HG03575 (cell line): Measurements from ENCODE around the gene KIF6.
"Not testable (repeated sequence)": the region's sequence is repeated elsewhere in the genome, so short reads cannot be mapped to it uniquely, and the experiment has no call there.

ENCODE experiments used
- ATAC-seq: cut with Tn5 transposase; IDR thresholded peaks from one replicate; pipeline ENCODE4 v1.9.1; 2021; ENCODE audit not compliant: unreplicated experiment, insufficient number of reproducible peaks, low FRiP score; ENCODE audit errors: extremely low read depth

The KIF6 gene

DNA sequence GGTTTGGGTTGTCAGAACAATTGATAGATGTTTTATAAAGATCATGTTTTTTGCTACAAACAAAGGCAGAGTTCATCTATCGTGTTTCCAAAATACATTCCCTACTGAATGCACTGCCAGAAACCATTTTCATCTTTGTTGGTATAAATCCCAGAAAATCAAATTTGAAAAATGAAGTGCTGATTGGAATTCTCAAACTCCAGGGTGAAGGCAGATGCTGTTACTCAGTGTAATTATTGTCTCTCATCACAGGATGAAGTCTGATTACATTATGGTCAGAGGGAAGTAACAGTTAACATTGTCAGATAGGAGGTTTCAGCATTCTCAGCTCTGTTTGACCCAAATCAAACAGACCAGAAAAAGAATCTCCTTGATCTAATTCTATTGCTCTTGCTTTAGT is 204.3 kb downstream of the KIF6 start:
- ATAC-seq = no peak

DNA sequence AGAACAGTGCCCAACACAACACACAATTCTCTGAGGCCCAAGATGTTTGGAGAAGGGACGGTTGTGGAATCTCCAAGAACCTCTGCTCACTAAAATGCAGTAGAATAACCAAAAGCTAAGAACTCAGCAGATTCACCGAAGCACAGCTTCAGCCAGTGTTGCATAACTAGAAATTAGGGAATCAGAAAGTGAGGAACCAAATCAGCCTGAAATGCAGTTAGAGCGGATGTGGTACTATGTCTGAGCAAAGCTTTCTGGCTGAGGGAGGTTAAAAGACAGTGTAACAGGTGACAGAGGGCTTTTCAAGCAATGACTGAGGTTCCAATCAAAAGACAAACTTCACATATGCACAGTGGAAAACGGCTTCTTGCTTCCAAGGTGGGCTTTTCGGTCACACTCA is 204.8 kb downstream of the KIF6 start:
- no peak for ATAC-seq

DNA sequence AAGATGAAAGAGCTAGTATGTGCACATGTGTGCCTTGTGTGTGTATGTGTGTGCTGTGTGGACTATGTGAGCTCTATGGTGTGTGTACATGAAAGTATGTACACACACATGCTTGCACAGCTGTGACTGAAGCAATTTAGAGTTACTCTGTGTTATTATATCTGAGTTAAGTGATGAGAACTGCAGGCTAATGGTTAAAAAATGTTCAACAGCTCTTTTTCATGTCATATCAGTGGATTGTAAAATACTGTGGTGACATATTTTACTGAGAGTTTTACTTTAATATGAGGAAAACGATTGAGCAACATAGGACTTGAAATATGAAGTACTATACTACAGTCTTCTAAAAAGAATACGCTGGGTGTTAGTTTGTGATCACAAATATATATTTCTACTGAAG is 207.0 kb downstream of the KIF6 start:
- no peak for ATAC-seq

DNA sequence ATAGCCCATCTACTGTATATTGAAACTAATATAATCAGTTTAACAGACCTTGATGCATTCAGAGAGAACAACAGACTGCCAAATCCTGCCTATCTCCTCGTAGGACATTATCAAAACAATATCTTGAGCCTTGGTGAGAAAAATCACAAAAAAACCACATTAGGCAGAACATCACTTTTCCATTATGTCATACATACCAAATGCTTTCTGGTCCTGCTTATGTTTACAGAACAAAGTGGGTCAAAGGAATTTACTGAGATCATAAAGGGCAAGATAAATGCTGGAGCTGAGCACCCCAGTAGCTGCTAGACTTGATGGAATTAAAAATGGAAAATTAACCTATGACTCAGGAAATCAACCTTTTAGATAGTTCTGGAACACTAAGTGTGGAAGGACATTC is 207.5 kb downstream of the KIF6 start:
- ATAC-seq = no peak

DNA sequence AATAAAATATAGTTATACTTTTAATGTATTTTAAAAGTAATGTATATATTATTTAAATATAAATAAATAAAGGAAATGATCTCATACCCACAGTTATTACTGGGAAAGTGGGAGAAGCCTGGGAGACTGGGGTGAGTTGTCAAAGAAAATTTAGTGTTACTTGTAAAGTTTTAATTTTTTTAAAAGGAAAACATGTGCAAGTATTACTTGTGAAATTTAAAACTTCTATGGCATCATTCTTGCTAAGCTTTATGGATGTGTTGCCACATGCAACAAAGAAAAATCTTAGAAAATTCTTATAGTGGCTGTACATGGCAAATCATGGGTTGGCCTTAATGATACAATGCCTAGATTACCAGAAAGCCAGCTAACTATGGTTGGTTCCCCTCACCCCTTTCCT is 208.7 kb downstream of the KIF6 start:
- ATAC-seq = no peak

DNA sequence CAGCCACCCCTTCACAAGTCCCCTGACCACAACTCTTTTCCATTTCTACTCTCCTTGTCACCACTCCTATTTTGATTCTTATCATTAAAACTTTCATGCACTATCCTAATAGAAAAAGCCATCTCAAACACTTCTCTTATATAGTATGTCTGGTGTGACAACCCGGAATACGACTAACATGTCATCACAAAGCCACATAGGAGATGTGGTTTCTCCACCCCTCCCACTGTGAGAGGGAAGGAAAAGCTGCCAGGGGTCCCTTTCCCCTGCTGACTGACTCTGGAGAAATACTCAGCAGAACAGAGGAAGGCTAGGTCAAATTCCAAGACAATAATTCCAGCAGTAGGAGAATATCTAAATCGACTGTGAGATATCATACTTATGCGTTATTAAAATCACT is 209.7 kb downstream of the KIF6 start:
- no peak for ATAC-seq

DNA sequence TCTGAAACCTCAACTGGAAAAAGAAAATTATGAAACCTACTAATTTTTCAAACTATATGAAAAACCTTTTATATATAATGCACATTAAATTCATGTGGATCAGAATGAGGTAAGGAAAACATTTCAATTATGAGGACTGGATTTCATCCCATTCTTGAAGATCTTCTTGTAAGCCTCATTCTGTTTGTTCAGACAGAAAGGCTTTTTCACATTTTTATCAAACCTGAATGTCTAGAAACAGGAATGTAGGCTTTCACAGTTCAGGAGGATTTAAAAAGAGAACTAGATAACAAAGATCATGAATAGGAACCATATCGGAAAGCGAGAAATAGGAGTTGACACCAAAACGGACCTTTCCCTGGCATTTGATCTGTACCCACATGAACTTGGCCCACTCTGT is 210.2 kb downstream of the KIF6 start:
- no peak for ATAC-seq

DNA sequence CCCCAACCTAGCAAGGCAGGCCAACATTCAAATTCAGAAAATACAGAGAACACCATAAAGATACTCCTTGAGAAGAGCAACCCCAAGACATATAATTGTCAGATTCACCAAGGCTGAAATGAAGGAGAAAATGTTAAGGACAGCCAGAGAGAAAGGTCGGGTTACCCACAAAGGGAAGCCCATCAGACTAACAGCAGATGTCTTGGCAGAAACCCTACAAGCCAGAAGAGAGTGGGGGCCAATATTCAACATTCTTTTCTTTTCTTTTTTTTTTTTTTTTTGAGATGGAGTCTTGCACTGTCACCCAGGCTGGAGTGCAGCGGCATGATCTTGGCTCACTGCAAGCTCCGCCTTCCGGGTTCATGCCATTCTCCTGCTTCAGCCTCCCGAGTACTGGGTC is 215.4 kb downstream of the KIF6 start:
- not testable (repeated sequence) for ATAC-seq

DNA sequence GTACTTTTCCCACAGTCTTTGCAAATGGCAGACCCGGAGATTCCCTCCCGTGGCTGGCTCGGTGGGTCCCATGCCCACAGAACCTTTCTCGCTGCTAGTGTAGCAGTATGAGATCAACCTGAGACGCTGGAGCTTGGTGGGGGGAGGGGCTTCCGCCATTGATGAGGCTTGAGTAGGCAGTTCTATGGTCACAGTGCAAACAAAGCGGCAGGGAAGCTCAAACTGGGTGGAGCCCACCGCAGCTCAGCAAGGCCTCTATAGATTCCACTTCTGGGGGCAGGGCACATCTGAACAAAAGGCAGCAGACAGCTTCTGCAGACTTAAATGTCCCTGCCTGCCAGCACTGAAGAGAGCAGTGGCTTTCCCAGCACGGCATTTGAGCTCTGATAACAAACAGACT is 216.7 kb downstream of the KIF6 start:
- no peak for ATAC-seq

DNA sequence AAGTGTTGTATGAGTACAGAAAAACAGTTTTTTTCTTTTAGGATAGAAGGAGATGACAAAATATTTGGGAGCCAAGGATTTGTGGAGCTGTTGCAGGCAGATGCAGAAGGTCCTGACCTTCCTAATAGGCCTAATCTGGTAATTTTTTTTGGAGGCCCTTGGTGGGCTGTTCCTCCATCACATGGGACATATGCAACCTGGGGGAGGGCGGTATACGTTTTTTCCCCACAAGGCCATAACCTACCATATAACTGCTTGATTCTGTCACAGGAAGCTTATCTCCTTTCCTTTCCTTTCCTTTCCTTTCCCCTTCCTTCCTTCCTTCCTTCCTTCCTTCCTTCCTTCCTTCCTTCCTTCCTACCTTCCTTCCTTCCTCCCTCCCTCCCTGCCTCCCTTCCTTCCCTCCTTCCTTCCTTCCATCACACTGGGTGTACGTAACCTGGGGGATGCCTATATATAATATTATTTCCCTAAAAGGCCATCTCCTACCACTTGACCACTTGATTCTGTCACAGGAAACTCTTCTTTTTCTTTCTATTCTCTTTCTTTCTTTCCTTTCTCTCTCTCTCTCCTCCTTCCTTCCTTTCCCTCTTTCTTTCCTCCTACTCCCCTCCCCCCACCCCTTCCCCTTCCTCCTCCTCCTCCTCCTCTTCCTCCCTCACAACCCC is 217.7 kb downstream of the KIF6 start:
- ATAC-seq = no peak

DNA sequence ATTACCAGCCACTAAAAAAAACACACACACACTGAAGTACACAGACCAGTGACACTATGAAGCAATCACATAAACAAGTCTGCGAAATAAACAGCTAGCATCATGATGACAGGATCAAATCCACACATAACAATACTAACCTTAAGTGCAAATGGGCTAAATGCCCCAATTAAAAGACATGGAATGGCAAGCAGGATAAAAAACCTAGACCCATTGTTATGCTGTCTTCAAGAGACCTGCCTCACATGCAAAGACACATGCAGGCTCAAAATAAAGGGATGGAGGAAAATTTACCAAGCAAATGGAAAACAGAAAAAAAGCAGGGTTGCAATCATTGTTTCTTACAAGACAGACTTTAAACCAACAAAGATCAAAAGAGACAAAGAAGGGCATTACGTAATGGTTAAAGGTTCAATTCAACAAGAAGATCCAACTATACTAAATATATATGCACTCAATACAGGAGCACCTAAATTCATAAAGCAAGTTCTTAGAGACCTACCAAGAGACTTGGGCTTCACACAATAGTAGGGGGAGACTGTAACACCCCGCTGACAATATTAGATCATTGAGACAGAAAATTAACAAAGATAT is 222.7 kb downstream of the KIF6 start:
- ATAC-seq = not testable (repeated sequence)

DNA sequence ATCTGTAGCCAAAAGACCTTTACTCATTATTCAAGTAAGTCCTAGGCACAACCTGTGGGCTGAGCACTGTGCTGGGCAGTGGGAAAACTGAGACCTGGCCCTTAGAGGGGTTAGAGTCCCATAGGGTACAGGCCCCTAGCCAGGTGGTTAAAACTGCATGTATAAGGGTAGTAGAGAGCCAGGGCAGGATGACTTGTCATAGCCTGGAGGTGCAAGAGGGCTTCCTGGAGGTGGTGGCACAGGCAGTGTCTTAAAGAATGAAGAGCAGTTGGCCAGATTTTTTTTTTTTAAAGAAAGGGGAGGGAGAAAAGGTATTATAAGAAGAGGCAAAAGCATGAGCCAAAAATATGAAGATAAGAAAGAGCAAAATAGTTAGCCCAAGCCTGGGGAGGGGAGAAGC is 226.2 kb downstream of the KIF6 start:
- ATAC-seq = no peak

DNA sequence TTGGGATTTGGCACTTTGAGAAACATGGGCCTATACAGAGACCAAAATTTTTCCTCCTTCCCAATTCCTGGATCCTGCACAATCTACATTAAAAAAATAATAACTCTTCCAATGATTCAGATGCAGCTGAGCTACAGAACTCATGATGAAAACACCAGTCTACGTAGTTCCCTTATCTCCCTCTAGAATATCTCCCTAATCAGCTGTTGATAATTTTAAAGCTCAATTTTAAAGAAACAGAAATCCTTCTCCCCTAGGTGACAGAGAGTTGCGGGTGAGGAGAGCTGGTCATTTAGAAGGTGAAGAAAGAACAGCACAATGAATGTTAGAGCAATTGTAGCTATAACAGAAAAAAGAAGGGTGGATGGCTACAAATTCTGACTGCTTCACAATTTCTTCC is 227.1 kb downstream of the KIF6 start:
- no peak for ATAC-seq

DNA sequence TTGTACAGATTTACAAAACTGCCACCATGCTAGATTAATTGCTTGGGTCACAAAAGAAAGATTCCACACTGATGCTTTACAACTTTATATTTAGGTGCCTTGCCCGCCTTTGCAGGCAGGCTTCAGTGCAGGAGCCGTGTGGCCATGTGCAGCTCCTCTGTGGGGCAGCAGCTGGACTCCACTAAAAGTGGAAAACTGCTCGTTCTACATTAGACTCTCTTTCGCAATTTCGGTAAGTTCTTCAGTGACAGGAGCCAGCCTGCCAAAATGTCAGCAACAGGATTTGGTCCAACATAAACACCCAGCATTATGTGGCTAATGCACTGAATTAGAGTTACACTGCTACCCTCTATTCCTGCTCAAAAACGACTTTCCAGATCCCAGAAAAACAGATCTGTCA is 228.3 kb downstream of the KIF6 start:
- no peak for ATAC-seq

DNA sequence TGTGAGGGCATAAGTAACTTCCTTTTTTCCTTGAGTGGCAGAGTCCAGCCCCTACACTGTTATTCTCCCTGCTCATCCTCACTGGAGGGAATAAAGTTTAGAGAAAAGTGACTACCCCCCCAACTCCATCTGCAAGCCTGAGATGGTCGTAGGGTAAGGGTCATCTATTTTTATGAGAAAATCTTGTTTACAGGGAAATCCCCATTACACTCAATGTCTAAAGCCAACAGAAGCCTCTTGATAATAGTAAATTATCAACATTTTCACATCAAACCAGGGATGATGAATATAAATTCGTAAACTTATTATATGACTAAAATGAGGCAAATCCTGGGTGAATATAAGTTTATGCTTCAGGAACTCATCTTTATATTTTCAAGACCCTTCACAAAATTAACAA is 228.8 kb downstream of the KIF6 start:
- no peak for ATAC-seq

DNA sequence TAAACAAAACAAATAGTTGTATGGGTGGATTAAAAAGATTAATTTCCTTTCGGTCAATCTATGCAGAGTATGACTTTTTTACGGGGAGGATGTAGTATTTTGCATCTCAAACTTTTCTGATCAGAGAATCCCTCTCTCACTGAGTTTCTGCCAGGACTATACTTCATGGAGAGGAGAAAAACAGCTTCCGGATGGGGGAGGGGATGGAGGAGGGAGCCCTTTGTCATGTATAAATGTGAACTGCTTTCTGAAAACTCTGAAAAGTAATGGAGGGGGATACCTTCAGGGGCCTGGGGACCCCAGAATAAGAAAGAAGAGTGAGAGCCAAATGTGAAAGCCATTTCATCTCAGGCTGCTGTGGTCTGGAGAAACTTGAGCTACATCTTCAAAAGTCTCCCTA is 229.6 kb downstream of the KIF6 start:
- no peak for ATAC-seq

DNA sequence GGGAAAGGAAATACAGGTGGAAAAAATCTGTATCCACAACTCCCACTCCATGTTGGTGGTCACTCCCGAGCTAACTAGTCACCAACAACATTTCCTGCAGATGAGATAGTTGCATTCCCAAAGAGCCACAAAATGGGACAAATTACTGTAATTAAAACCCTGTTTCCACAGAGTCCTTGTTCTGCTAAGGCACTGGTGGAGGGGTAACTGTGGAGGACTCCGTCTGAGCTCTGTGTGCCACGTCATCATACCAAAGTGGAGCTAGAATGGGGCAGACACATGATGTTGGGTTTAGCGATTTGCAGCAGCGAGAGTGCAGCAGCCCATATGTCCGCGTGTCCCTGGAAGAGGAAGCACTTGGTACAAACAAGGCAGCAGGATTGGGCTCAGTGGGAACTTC is 230.2 kb downstream of the KIF6 start:
- no peak for ATAC-seq

DNA sequence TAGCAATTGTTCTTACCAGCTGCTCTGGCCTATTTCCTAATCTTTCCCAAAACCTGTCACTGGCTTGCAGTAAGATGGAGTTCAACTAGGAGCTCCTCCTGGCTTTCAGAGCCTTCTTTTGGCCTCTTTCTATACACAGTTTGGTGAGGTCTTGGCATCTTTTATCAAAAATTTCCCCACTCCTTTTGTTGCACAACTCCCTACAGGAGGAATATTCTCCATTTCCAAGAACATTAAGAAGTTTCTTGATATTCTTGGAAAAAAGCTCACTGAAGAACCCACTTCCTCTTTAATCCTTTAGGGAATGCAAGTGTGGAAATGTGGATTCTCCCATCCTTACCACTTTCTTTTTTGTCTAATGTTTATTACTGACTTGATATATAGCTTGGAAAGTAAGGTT is 231.4 kb downstream of the KIF6 start:
- ATAC-seq = no peak

DNA sequence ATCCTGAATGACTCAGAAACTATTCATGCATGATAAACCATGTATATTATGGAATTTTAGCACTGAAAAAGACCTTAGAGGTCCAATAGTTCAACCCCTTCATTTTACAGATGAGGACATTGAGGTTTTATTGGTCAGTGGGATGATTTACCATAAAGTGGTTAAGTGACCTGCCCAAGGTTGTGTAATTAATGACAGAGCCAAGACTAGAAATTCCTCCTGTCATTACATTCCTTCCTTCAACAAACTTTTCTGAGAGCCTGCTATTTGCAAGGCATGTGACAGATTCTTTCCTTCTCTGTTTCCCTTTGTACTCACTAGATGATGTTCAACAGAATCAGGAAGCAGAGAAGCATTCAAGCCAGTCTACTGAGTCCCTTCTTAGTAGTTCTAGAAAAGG is 232.0 kb downstream of the KIF6 start:
- no peak for ATAC-seq

DNA sequence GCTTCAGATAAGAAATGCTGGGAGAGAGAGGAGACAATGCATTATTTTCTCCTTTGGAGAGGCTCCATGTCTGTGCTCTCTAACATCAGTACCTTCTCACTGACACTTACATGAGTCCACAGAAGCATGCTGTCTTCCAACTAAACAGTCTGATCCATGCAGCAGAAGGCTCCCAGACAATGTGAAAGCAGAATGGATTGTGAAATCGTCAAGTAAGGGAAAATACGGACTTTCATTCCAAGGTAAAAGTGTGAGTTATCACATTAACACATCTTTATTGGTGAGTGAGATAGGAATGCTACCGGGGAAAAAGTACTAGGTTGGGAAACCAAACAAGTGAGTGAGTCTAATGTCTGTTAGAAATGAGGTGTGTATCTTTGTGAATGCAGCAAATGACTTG is 235.1 kb downstream of the KIF6 start:
- ATAC-seq = no peak

DNA sequence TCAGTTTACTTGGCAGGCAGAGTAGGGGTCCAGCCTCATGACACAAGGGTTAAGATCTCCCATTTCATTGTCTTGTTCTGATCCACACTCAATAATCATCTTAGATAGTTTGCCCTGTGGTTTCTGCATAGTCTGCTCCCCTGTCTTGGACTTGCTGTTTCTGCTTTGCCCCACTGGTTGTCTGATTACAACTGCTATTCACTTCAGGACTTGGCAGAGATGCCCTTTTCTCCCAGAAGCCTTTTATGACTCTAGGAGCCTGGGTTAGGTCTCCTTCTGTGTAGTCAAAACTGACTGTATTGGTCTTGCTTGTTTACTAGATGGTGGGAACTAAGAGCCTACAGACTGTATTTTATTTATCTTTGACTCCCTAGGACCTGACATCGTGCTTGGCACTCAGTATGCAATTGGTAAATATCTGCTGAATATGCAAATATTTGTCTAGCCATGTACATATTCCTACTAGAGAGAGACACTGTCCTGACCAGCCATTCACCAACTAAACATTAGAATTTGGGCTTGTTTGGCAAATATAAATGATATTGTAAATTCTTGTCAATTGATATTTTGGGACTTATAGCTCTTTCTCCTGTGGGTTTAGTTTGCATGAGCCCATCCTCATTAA is 236.8 kb downstream of the KIF6 start:
- no peak for ATAC-seq
